GM23338 (cell line): ENCODE results near the gene CA7. TPM values are rescaled to one million over a fixed set of nuclear protein-coding genes. Genes with fewer than 3 reads are reported as not detected.
"Not testable (repeated sequence)": the region's sequence is repeated elsewhere in the genome, so short reads cannot be mapped to it uniquely, and the experiment has no call there.

Experiments used
- ATAC-seq: fragments of 200-7000 bp; cut with Tn5 transposase; 3 replicates; pipeline ENCODE4 v1.9.1; 2020
- DNase-seq: peaks from one replicate; pipeline ENCODE4 v3.0.0-alpha.2; 2015; ENCODE audit warnings: low spot score
- H2AFZ ChIP-seq: fragments of 200-600 bp; sonication (generic); 2 replicates; pipeline ENCODE4 v1.8.0; 2016; ENCODE audit warnings: antibody characterized with exemption, mild to moderate bottlenecking, moderate library complexity
- H3F3A ChIP-seq: fragments of 200-600 bp; sonication (generic); replicated peaks from 2 replicates; pipeline ENCODE4 v1.8.0; 2017; ENCODE audit warnings: antibody characterized with exemption, mixed run types, low read depth
- H3K27ac ChIP-seq: fragments of 200-600 bp; sonication (generic); 2 replicates; pipeline ENCODE4 v1.6.1; 2016; ENCODE audit warnings: low read depth
- H3K27me3 ChIP-seq: fragments of 200-600 bp; sonication (generic); 2 replicates; pipeline ENCODE4 v1.8.0; 2016; ENCODE audit warnings: mild to moderate bottlenecking, mixed run types, moderate library complexity; ENCODE audit not compliant: insufficient read depth
- H3K36me3 ChIP-seq: fragments of 200-600 bp; sonication (generic); 2 replicates; pipeline ENCODE4 v1.8.0; 2016; ENCODE audit warnings: mild to moderate bottlenecking; ENCODE audit not compliant: insufficient read depth
- H3K4me1 ChIP-seq: fragments of 200-600 bp; sonication (generic); 2 replicates; pipeline ENCODE4 v1.8.0; 2016; ENCODE audit warnings: mild to moderate bottlenecking, moderate library complexity; ENCODE audit not compliant: insufficient read depth
- H3K4me2 ChIP-seq: fragments of 200-600 bp; sonication (generic); 2 replicates; pipeline ENCODE4 v1.7.1; 2017; ENCODE audit warnings: mixed run types
- H3K4me3 ChIP-seq: fragments of 200-600 bp; sonication (generic); 2 replicates; pipeline ENCODE4 v1.6.1; 2016; ENCODE audit warnings: mixed run types
- H3K79me2 ChIP-seq: fragments of 200-600 bp; sonication (generic); replicated peaks from 2 replicates; pipeline ENCODE4 v1.8.0; 2017; ENCODE audit warnings: mild to moderate bottlenecking; ENCODE audit not compliant: insufficient read depth
- H3K9me2 ChIP-seq: fragments of 200-600 bp; sonication (generic); 2 replicates; pipeline ENCODE4 v1.8.0; 2017; ENCODE audit not compliant: insufficient read depth
- H4K20me1 ChIP-seq: fragments of 200-600 bp; sonication (generic); replicated peaks from 2 replicates; pipeline ENCODE4 v1.8.0; 2017; ENCODE audit warnings: mild to moderate bottlenecking; ENCODE audit not compliant: insufficient read depth
- H3K27ac Mint-ChIP-seq: 2 replicates; pipeline ENCODE4 v1.8.0; 2020; ENCODE audit warnings: inconsistent platforms, mild to moderate bottlenecking, moderate library complexity, mixed read lengths
- H3K27me3 Mint-ChIP-seq: 3 replicates; pipeline ENCODE4 v1.8.0; 2022; ENCODE audit warnings: low read depth, mild to moderate bottlenecking, moderate library complexity, mixed read lengths, inconsistent platforms; ENCODE audit not compliant: insufficient read depth, poor library complexity
- H3K36me3 Mint-ChIP-seq: 3 replicates; pipeline ENCODE4 v1.8.0; 2021; ENCODE audit warnings: low read depth, mild to moderate bottlenecking, inconsistent platforms, moderate library complexity, mixed read lengths
- H3K4me1 Mint-ChIP-seq: 3 replicates; pipeline ENCODE4 v1.8.0; 2020; ENCODE audit warnings: mild to moderate bottlenecking, inconsistent platforms, mixed read lengths
- H3K4me3 Mint-ChIP-seq: 3 replicates; pipeline ENCODE4 v1.8.0; 2021; ENCODE audit warnings: moderate library complexity, mild to moderate bottlenecking, inconsistent platforms, mixed read lengths
- H3K9me3 Mint-ChIP-seq: 3 replicates; pipeline ENCODE4 v1.8.0; 2020; ENCODE audit warnings: moderate library complexity, mild to moderate bottlenecking, inconsistent platforms, mixed read lengths
- CREB1 ChIP-seq: fragments of 250-450 bp; sonication (Bioruptor Pico); IDR thresholded peaks from 2 replicates; pipeline ENCODE4 v1.5.0; 2020; ENCODE audit warnings: low read depth, mild to moderate bottlenecking, moderate library complexity
- CTCF ChIP-seq, 2 experiments: fragments of 200-600 bp in 1 of 2; sonication (generic) in 1 of 2; conservative IDR thresholded peaks; 2 replicates each; pipeline versions ENCODE4 v1.5.1 to v1.6.1; 2016 to 2017; ENCODE audit warnings: antibody characterized with exemption in 2 of 2, low read depth in 2 of 2, mild to moderate bottlenecking in 2 of 2, moderate library complexity in 1 of 2
- EZH2 ChIP-seq: fragments of 200-600 bp; sonication (generic); IDR thresholded peaks from one replicate; pipeline ENCODE4 v1.8.0; 2017; ENCODE audit warnings: antibody characterized with exemption, mild to moderate bottlenecking, low read depth; ENCODE audit not compliant: unreplicated experiment
- EZH2phosphoT487 ChIP-seq: fragments of 200-600 bp; sonication (generic); IDR thresholded peaks from one replicate; pipeline ENCODE4 v1.8.1; 2018; ENCODE audit warnings: antibody characterized with exemption; ENCODE audit not compliant: unreplicated experiment
- JUNB ChIP-seq: IDR thresholded peaks from one replicate; pipeline ENCODE4 v1.6.1; 2016; ENCODE audit warnings: antibody characterized with exemption; ENCODE audit not compliant: unreplicated experiment
- NANOG ChIP-seq: IDR thresholded peaks from 2 replicates; pipeline ENCODE4 v1.6.1; 2016; ENCODE audit warnings: antibody characterized with exemption, borderline replicate concordance
- POLR2AphosphoS5 ChIP-seq: IDR thresholded peaks from 2 replicates; pipeline ENCODE4 v1.6.1; 2016; ENCODE audit warnings: antibody characterized with exemption, low read depth
- REST ChIP-seq: IDR thresholded peaks from one replicate; pipeline ENCODE4 v1.6.1; 2018; ENCODE audit warnings: antibody characterized with exemption; ENCODE audit not compliant: unreplicated experiment
- ZNF114 ChIP-seq: fragments of 250-450 bp; sonication (Bioruptor Pico); IDR thresholded peaks from 2 replicates; pipeline ENCODE4 v1.5.0; 2020; ENCODE audit warnings: mild to moderate bottlenecking, moderate library complexity
- ZNF331 ChIP-seq: fragments of 250-450 bp; sonication (Bioruptor Pico); IDR thresholded peaks from 2 replicates; pipeline ENCODE4 v1.5.0; 2020; ENCODE audit warnings: low read depth, mild to moderate bottlenecking, moderate library complexity
- ZNF462 ChIP-seq: fragments of 250-450 bp; sonication (Bioruptor Pico); IDR thresholded peaks from 2 replicates; pipeline ENCODE4 v1.5.0; 2020; ENCODE audit warnings: mild to moderate bottlenecking, moderate library complexity
- polyA plus RNA-seq: library from polyadenylated mRNA; unstranded; fragments of >200 nt; fragmentation: Nextera tagmentation; extraction: Ambion mirVana; gene quantifications from 2 replicates; pipeline ENCODE4 v1.2.1, GENCODE V29; 2016
- total RNA-seq: library from RNA; depleted of rRNA; stranded (reverse); fragments of >200 nt; shearing (Covaris generic); gene quantifications from 2 replicates; pipeline ENCODE4 v1.2.3, GENCODE V29; 2014

CA7 gene
- total and polyA plus RNA-seq, 2 experiments from 2014 or later: 2.1 to 2.8 TPM

GRCh38 chr16:66896682-66897081 lies 52.5 kb downstream of the CA7 start:
- not testable (repeated sequence) for H4K20me1 ChIP-seq, H3K27ac Mint-ChIP-seq, ATAC-seq

GRCh38 chr16:66898207-66898606 lies 54.0 kb downstream of the CA7 start:
- Histone ChIP-seq H3K36me3 (no peaks in the 10 kb centered on the region), H4K20me1 (no peaks in the 10 kb centered on the region), H3K9me2 (no peaks in the 10 kb centered on the region), H3K27ac (no peak overlapping the region), H3K79me2 (no peaks in the 10 kb centered on the region), H2AFZ (no peak overlapping the region), H3F3A (0 out of 2 replicates have a peak, but pooled peaks cover 4% of the 10 kb centered on the region), H3K27me3 (no peaks in the 10 kb centered on the region), H3K4me3 (no peak overlapping the region), H3K4me2 (no peak overlapping the region), H3K4me1 (peaks cover 8% of the 10 kb centered on the region; the same call in 1 of the 2 replicates)
- H3K36me3 Mint-ChIP-seq: no peaks in the 10 kb centered on the region
- DNase-seq (no peak), ATAC-seq (no peak)
- no peaks in the 10 kb centered on the region; the same call in 2 of the 3 replicates for H3K9me3 Mint-ChIP-seq
- H3K27me3 Mint-ChIP-seq: peaks cover 10% of the 10 kb centered on the region
- H3K27ac Mint-ChIP-seq: no peak overlapping the region
- H3K4me3 Mint-ChIP-seq: no peak overlapping the region
- H3K4me1 Mint-ChIP-seq: peaks cover 10% of the 10 kb centered on the region; the same call in 2 of the 3 replicates
- TF ChIP-seq JUNB: no peak
- TF ChIP-seq EZH2: no peak
- no peak for TF ChIP-seq POLR2AphosphoS5
- TF ChIP-seq ZNF331: no peak
- no peak for TF ChIP-seq NANOG
- no peak for TF ChIP-seq REST
- TF ChIP-seq ZNF462 (CRISPR knock-in tag): no peak
- no peak for TF ChIP-seq ZNF114 (CRISPR knock-in tag)
- TF ChIP-seq EZH2phosphoT487: no peak
- no peak for TF ChIP-seq CREB1 (CRISPR knock-in tag)
- TF ChIP-seq CTCF (conservative IDR thresholded peaks at IDR 0.05; ENCODE audit: low read depth in 2 of 2): no peak

More at GRCh38 chr16:66896682-66897081, 52.5 kb downstream of the CA7 start:
- not testable (repeated sequence) for H3K36me3 Mint-ChIP-seq, H3K4me3 ChIP-seq, H3K9me2 ChIP-seq, H3K4me1 Mint-ChIP-seq, H2AFZ ChIP-seq, H3K27me3 ChIP-seq, H3K9me3 Mint-ChIP-seq, H3F3A ChIP-seq, H3K79me2 ChIP-seq, H3K4me3 Mint-ChIP-seq, DNase-seq, H3K4me1 ChIP-seq, H3K27ac ChIP-seq, H3K36me3 ChIP-seq, H3K4me2 ChIP-seq, H3K27me3 Mint-ChIP-seq
